Measurements from ENCODE around the gene TEKT4. TPM values are rescaled to one million over a fixed set of nuclear protein-coding genes. Genes with fewer than 3 reads are reported as not detected.

The TEKT4 gene
- polyA plus RNA-seq (2012; ENCODE audit: insufficient read length, low read depth), result 0.94 TPM

DNA sequence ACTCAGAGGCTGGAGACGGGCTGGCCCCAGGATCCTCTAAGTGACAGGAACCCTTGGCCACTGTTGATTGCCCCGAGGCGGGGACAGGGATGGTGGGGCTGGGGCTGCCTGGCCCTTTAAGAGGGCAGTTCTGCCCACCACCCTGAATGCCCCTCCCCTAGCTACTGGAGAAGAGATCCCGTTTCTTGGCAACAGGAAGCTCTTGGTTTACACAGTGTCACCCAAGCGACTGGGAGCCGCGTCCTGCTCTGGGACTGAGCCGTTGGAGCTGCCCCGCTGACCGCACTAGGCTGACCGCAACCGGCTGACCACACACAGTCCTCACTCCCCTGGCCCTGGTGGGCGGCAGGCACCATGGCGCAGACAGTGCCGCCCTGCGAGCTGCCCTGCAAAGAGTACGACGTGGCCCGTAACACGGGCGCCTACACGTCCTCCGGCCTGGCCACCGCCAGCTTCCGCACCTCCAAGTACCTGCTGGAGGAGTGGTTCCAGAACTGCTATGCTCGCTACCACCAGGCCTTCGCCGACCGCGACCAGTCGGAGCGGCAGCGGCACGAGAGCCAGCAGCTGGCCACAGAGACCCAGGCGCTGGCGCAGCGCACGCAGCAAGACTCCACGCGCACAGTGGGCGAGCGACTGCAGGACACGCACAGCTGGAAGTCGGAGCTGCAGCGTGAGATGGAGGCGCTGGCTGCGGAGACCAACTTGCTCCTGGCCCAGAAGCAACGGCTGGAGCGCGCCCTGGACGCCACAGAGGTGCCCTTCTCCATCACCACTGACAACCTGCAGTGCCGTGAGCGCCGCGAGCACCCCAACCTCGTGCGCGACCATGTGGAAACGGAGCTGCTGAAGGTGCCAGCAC is at the start of gene TEKT4:
Gene TEKT4, plus strand, starts transcription at position 205 of the 862 bp plus-strand sequence. Its CDS starts 150 bp downstream, at position 355.
- no peak for TF ChIP-seq FOXP2 (optimal IDR thresholded peaks at IDR 0.05; ENCODE audit: borderline replicate concordance, extremely low read depth, extremely low read length, insufficient read depth)
- TF ChIP-seq REST (IDR thresholded peaks at IDR 0.05; ENCODE audit: insufficient read depth in 1 of 2, low read depth in 2 of 2, low read length in 2 of 2), result no peak
- no peak for TF ChIP-seq POLR2AphosphoS5 (IDR thresholded peaks at IDR 0.05; ENCODE audit: low read depth, low read length)
- TF ChIP-seq TAF1 (IDR thresholded peaks at IDR 0.05; ENCODE audit: borderline replicate concordance, insufficient read depth, low read length), result no peak
- no peak for TF ChIP-seq SIN3A (IDR thresholded peaks at IDR 0.05; ENCODE audit: borderline replicate concordance, insufficient read depth, low read length)

- TF ChIP-seq POLR2AphosphoS5 (IDR thresholded peaks at IDR 0.05; ENCODE audit: low read depth, low read length) (no peak), SIN3A (IDR thresholded peaks at IDR 0.05; ENCODE audit: borderline replicate concordance, insufficient read depth, low read length) (no peak), FOXP2 (optimal IDR thresholded peaks at IDR 0.05; ENCODE audit: borderline replicate concordance, extremely low read depth, extremely low read length, insufficient read depth) (no peak), TAF1 (IDR thresholded peaks at IDR 0.05; ENCODE audit: borderline replicate concordance, insufficient read depth, low read length) (no peak), REST (IDR thresholded peaks at IDR 0.05; ENCODE audit: insufficient read depth in 1 of 2, low read depth in 2 of 2, low read length in 2 of 2) (no peak)
These were observed 9.7 kb upstream of the TEKT4 start for GRCh38 chr2:94861308-94862152.

GRCh38 chr2:94869131-94869530 is 2.1 kb upstream of the TEKT4 start:
- TF ChIP-seq SIN3A (IDR thresholded peaks at IDR 0.05; ENCODE audit: borderline replicate concordance, insufficient read depth, low read length) (no peak), TAF1 (IDR thresholded peaks at IDR 0.05; ENCODE audit: borderline replicate concordance, insufficient read depth, low read length) (no peak), REST (IDR thresholded peaks at IDR 0.05; ENCODE audit: insufficient read depth in 1 of 2, low read depth in 2 of 2, low read length in 2 of 2) (no peak), POLR2AphosphoS5 (IDR thresholded peaks at IDR 0.05; ENCODE audit: low read depth, low read length) (no peak), FOXP2 (optimal IDR thresholded peaks at IDR 0.05; ENCODE audit: borderline replicate concordance, extremely low read depth, extremely low read length, insufficient read depth) (no peak)

DNA sequence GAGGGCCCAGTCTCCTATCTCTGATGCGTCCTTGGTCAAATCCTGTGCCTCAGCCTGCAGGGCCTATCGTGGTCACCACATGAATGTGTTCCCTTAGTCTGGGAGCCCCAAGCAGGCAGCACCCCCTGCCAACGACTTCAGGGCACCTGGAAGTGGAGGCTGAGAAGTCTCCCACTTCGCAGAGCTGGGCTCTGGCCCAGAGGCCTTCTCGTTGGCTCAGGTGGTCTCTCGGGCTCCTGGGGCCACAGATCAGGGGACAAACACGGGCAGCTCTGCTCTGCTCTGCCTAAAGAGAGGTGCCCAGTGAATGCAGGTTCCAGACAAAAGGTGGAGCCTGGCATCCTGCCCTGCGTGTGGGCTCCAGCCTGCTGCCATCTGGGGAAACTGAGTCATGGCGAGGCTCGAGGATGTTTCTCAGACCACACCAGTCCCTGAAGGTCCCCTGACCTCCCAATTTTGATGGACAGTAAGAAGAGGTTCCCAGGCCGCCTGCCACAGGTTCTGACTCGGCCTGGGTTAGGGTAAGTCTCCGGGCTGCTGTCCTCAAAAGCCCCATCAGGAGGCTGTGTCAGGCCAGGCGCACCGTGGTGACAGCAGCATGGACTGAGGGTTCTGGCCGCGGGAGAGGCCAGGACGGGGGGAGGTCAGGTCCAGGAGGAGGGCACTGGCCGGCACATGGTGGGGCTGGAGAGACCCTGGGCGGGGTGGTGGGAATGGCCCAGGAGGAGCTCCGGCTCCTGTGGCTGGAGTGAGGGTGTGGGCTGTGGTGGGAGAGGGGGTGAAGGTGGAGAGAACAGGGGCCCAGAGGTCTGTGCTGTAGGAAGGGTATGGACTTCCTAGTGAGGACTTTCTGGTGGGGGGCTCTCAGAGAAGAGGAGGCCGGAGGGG is 1.4 kb upstream of the TEKT4 start:
- TF ChIP-seq POLR2AphosphoS5 (IDR thresholded peaks at IDR 0.05; ENCODE audit: low read depth, low read length) (no peak), SIN3A (IDR thresholded peaks at IDR 0.05; ENCODE audit: borderline replicate concordance, insufficient read depth, low read length) (no peak)

Data from PFSK-1 (cell line).